NCI-H2029 (cell line): ENCODE measurements around the gene CKLF.
"Not testable (repeated sequence)": the region's sequence is repeated elsewhere in the genome, so short reads cannot be mapped to it uniquely, and the experiment has no call there.

Source experiments
- DNase-seq: peaks from one replicate; lab custom pipeline; 2025; lab: John Stamatoyannopoulos, UW

The CKLF gene

DNA sequence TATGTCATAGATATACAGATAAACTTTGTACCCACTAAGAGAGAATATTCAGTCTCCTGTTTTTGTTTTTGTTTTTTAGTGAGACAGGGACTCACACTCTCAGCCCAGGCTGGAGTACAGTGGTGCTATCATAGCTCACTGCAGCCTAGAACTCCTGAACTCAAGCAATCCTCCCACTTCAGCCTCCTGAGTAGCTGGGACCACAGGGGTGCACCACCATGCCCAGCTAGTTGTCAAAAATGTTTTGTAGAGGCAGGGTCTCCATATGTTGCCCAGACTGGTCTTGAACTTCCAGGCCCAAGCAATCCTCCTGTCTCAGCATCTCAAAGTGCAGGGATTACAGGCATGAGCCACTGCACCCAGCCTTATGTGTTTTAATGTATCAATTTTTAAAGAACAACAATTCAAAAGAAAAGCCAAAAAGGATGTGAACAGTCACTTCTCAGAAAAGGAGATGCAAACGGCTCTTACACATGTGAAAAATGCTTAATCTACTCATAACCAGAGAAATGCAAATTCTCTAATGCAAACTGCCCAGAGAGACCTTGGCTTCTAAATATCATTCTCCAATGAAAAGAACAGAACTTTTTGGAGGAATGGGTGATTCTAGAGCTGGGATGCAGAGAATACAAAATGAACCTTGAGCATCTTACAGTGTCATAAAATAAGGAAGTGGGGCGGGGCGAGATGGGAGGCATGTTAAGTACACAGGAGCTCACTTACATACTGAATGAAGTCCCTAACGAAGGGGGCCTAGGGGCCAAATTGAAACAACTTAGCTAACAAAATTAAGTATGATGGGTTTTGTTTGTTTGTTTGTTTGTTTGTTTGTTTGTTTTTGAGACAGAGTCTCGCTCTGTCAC, 44.8 kb downstream of the CKLF start:
- no peak for DNase-seq

DNA sequence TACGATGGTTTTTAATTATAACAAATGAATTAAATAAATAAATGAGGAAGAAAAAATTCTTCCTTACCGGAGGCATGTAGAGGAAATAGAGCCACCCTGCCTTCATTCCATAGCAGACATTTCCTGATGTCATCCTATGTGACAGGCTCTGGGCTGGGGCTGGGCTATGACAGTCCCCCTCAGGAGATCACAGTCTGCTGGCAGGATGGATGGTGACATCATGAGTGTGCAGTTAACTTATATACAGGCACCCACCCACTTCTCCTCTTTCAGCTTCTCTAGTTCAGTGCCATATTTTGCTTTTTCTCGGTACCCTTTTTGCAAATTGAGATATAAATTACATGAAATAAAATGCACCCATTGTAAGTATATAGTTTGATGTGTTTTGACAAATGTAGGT, 45.7 kb downstream of the CKLF start:
- DNase-seq = no peak

DNA sequence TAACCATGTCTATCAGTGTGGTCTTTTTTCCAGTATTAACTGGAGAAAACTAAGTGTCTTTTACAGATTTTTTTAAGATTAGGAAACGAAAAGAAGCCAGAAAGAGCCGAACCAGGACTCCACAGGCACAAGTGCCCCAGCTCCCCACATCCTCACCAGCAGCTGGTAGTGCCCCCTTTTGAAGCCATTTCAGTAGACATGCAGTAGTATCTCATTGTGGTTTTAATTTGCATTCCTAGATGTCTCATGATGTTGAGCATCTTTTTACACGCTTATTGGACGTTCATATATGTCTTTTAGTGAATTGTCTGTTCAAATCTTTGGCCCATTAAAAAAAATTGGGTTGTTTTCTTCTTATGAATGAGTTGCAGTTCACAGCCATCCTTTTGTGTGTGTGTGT, 47.4 kb downstream of the CKLF start:
- no peak for DNase-seq

DNA sequence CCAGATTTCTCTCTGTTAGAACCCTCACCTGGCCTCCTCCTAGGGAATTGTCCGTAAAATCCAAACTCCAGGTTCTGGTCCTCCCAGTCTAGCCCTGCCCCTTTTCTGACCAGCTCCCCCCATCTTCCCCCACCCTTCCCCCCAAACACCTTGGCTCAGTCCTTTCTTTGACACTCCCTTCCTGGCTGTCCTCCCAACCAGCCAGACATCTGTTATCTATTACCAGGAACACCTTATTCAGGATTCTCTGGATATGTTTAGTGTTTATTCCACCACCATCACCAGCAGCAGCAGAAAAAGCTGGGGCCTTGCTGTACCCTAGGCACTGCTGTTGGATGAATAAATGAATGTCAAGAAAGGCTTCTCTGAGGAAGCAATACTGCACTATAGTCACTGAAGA, 48.1 kb downstream of the CKLF start:
- no peak for DNase-seq

DNA sequence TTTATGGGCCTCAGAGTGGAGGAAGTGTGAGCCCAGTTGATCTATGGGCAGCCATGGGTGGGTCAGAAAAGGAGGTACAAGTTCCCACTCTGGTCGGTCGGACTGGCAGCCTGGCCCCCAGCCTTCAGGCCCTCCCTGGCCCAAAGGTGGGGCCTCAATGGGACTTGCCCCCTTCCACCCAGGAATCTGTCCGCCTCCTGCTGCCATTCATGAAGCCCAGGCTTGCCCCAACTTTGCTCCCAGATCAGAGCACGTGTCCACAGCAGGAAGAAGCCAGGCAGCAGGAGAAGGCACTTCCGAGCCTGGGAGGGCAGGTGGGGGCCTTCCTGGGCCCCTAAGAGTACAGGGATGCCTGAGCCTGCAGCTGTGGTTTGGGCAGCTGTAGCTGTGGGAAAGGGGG, 49.1 kb downstream of the CKLF start:
- no peak for DNase-seq

DNA sequence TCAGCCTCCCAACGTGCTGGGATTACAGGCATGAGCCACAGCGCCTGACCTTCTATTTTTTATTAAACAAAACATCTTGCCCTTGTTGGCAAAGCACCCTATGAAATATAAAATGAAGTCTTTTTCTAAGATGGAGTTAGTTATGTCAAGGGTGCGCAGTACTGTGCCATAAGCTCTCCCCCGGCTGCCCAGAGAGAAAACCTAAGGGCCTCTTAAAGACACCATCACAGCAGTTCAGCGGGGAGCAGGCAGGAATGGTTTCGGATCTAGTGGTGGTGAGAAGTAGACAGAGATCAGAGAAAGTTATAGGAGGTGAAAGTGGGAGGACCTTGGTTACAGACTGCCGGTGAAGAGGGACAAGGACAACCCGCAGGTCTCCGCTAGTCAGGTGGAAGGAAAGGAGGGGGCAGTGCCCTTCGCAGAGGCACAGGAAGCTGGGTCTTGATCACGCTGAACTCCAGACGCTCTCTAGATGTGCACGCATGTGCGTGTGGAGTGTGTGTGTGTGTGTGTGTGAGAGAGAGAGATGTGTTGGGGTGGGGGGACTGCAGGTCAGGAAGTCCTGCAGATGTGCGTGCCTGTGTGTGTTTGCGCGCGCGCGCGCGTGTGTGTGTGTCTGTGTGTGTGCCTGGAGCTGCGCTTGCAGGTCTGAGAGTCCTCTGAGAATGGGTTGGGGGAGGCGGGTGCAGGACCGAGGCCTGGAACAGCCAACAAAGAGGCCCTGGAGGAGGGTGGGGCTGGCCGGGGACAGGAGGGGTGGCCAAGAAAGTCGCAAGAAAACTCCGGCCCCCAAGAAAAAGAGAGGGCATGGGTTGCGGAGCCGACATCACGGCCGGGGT, 51.4 kb downstream of the CKLF start:
- DNase-seq = no peak

DNA sequence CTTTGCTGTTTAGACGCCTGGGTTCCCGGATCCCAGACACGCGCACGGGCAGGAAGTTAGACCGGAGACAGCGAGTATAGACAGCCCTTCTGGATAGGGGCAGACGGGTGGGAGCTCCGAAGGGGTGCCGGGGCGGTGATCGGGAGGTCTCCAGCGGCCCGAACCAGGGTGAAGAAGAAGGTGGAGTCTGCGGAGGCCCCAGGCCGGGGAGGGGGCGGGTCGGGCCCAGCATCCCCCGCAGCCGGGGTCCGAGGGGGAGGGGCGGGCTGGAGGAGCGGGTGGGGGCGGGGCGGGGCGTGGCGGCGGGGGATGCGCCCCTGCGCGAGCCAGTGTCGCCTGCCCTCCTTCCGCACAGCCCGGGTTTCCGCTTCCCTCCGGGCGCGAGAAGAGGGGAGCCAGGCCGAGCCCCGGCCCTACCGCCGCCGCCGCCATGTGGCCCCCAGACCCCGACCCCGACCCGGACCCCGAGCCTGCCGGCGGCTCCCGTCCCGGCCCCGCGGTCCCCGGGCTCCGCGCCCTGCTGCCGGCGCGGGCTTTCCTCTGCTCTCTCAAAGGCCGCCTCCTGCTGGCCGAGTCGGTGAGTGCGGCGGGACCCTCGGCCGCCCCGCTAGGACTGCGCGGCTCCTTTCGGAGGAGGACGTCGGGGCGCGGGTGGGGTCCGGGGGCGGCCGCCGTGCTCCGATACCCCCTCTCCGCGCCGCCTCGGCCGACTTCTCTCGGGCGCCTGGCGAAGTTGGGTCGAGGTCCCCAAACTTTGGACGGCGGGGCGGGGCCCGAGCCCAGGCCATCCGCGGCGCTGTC, 52.2 kb downstream of the CKLF start, which contains the start of gene CMTM3:
TSS of gene CMTM3 (plus strand) at position 329 of the 801 bp plus-strand sequence. CDS start at position 431, 102 bp downstream.
- DNase-seq = no peak

DNA sequence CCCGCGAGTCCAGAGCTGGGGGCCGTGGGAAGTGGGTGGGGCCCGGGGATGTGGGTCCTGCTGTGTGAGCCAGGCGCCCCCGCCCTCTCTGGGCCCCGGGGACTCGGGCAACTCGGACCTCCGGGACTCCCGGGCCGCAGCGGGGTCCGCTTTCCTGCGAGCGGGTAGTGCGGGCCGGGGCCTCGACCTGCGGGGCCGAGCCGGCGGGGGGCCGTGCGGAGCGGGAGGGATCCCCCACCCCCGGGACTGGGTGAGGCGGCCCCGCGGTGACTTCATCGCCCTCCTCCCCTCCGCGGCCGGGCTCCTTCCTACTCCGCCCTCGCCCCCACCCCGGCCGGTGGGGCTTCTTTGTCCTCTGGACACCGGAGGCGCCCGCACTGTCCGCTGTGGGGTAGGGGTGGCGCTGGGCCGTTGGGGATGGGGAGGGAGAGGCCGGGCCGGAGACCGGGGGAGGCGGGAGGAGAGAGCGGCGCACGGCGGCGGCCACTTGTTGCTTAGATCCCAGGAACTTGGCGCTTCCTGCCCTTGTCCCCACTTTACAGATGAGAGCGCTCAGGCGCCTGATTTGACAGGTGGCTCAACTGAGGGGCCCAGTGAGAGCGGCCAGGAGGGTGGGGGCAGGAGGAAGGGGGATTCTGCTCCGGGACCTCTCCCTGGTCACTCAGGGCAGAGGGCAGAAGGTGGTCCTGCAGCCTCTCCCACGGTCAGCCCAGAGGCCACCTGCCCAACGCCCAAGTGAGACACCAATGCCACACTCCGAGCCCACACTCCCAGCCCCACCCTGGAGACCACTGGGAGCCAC, 53.0 kb downstream of the CKLF start:
- no peak for DNase-seq

DNA sequence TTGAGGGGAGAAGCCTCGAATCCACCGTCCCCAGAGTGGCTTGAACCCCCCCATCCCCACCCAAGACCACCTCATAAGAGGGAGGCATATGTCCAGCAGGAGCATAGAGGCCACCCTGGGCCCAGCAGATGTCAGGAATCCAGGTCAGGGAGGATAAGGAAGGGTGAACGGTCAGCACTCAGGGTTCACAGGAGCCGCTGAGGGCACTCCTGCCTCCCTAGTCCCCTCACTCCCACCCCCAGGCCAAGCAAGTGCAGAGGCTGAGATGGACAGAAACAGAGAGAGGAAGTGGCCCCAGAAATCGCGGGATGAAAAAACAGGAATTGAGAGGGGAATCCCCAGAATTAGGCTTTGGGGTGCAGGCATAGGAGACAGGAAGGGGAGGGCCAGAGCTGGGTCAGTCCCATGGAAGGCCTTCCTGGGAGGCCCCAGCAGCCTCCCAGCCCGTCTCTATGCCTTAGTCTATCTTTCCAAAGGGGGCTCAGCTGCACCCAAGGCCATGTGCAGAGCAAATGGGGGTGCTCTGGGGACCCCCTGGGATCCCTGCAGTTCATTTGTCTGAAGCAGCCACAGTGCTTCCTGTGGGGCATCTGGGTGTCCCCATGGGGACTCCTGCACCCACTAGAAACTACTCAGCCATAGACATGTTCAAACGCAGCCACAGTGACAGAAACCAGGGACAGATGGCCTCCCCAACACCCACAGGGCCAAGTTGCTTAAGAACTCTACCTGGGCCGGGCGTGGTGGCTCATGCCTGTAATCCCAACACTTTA, 53.8 kb downstream of the CKLF start:
- no peak for DNase-seq

DNA sequence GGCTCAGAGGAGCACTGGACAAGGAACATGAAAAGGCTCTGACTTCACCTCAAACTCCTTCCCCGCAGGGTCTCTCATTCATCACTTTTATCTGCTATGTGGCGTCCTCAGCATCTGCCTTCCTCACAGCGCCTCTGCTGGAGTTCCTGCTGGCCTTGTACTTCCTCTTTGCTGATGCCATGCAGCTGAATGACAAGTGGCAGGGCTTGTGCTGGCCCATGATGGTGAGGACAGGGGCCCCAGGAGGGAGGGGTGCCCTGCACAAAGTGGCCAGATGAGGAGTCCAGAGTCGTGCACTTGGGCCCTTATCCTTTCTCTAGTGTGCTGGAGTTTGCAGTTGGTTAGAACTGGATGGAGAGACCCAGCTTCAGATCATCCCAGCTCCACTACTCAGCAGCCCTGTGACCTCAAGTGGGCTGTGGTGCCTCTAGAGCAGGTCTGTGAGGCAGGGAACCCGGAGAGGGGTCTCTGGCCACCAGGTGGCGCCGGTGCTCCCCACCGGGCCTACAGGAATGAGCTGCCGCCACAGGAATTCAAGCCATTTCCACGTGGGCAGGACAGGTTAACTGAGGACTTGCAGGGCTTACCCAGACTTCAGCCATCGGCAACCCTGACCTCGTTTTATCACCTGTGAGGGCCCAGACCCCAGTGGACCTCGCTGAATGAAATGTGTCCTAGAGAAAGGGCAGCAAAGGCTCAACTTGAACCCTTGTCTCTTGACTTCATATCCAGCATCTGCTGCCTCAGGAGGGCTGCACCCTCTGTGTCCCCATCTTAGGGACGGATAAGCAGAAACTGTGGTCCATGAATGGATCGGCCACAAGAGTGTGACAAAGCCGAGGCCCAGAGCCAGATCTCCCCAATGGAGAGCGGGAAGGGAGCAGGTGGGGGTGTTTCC, 56.1 kb downstream of the CKLF start:
- no peak for DNase-seq

DNA sequence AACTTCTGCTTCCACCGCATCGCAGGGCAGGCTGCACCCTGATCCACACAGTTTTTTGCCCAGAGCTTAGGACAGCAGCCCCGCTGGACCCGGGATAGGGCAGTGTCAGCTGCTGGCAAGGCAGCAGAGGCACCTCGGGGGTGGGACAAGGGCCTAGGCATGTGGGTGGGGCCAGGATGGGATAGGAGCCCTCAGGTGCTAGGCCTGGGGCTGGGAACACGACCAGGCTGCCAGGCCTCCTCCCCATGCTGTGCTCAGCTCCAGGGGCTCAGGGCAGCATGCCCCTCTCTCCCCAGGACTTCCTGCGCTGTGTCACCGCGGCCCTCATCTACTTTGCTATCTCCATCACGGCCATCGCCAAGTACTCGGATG, 56.7 kb downstream of the CKLF start:
- DNase-seq = no peak

DNA sequence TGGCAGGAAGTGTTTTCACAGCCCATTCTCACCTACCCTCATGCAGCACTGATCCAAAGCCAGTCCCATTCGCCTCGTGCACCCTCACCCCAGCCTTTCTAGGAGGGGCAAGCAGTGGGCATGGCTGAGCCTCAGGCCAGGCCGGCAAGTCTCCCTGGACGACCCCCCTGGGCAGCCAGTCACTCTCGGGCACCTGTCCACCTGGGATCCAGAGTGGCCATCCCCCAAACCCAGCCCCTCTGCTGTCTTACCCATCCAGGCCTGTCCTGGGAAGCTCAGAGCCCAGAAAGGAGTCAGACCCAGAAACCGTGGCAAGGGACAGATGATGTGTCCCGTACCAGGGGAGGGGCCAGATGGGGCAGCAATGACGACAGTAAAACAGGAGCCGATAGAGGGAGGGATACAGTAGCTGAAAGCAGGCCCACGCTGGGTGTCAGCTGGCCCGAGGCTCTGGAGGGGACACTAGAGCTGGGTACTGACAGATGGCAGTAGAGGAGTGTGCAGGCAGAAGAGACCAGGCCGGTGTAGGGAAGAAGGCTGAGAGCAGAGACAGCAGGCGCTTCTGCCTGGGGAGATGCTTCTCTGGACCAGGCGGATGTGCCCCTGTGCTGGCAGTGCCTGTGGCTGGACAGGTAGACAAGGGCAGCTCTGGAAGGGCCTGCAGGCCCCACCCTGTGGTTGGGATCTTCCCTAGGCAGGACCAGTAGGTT, 57.9 kb downstream of the CKLF start:
- DNase-seq = no peak

DNA sequence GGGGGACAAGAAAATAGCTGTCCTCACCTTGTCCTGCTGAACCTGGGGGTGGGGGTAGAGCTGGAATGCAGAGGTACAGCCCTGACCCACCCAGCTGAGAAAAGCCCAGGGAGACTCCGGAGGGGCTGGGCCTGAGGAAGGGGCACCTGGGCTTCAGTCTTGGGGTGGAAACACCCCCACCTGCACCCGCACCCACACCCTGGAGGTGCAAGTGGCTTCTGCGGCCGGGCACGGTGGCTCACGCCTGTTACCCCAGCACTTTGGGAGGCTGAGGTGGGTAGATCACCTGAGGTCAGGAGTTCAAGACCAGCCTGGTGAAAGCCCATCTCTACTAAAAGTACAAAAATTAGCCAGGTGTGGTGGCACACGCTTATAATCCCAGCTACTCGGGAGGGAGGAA, 59.5 kb downstream of the CKLF start:
- not testable (repeated sequence) for DNase-seq

DNA sequence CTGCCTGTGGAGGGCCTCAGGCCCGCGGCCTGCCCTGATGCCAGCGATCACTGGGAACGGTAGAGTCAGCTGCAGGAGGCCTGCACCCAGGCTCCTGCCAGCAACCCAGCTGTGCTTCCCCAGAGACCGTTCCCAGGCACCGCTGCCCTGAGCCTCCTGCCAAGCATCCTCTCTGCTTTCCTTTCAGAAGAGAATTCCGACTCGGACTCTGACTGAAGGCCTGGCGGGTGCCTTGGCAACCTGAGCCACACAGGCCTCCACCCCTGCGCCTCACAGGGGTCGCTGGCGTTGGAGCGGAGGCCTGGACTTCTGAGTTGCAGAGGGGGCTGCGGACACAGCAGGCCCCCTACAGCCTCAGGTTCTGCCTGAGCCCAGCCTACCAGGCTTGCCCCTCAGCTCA, 60.0 kb downstream of the CKLF start:
- no peak for DNase-seq

DNA sequence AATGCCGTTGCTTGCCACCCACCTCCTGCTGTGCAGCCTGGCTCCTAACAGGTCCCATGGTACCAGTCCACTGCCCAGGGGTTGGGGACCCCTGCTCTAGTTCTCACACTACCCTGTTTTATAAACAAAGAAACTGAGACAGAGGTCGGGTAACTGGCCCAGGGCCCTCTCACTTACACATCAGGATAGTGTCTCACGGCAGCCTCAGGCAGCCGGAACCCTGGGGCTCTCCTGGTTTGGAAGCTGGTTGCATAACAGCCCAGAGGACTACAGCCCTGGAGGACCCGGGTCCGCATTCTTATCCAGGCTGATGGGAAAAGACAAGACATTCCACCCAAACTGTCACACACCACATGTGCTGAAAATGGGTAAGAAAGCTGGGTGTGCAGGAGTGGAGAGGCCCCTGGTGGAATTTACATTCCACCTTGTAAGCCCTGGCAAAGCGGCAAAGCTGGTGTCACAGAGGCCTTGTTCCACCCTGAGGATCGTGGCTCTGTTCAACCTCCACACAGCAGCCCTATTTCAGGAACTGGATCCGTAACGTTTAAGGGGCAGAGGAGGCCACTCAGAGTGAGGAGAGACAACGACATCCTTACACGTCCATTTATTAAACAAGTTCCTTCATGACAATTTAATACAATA, 61.9 kb downstream of the CKLF start:
- DNase-seq = no peak
